22Rv1 (cell line): ENCODE data around the gene ZDHHC1.

Source experiments
- CTCF ChIP-seq: fragments of 450-650 bp; IDR thresholded peaks from 2 replicates; pipeline ENCODE4 v1.5.1; 2017; ENCODE audit warnings: mild to moderate bottlenecking
- ZFX ChIP-seq: fragments of 450-650 bp; IDR thresholded peaks from 2 replicates; pipeline ENCODE4 v1.6.1; 2017; ENCODE audit warnings: antibody characterized with exemption, borderline replicate concordance

GRCh38 chr16:67433131-67433719 is 16.9 kb upstream of the ZDHHC1 start:
- TF ChIP-seq CTCF (no peak), ZFX (no peak)
